Panc1 (cell line): ENCODE data around the gene SIL1. TPM values are rescaled to one million over a fixed set of nuclear protein-coding genes. Genes with fewer than 3 reads are reported as not detected.

ENCODE experiments used
- ATAC-seq: fragments of 200-7000 bp; cut with Tn5 transposase; 2 replicates; pipeline ENCODE4 v1.9.1; 2020; ENCODE audit warnings: mild to moderate bottlenecking, moderate library complexity
- BruUV-seq: library from RNA; stranded (reverse); fragments of 400-500 nt; replicated peaks from 2 replicates; lab custom pipeline; 2021; lab: Mats Ljungman, UMichigan
- CTCF ChIA-PET: fragments of 300-600 bp; sonication (Branson Sonifier 250); formaldehyde crosslinking; loops from one replicate; lab custom pipeline; 2022; ENCODE audit warnings: antibody characterized with exemption; lab: Charles Lee
- POLR2A ChIA-PET: fragments of 300-600 bp; sonication (Branson Sonifier 250); formaldehyde crosslinking; loops from one replicate; lab custom pipeline; 2022; ENCODE audit warnings: antibody characterized with exemption; lab: Charles Lee
- DNase-seq: peaks from one replicate; pipeline ENCODE4 v3.0.0-alpha.2; 2010; ENCODE audit warnings: low read depth, low spot score
- H3K27ac ChIP-seq: 2 replicates; pipeline ENCODE4 v1.5.1; 2011; ENCODE audit warnings: mild to moderate bottlenecking, low read length, inconsistent platforms
- H3K27me3 ChIP-seq: fragments of 200-500 bp; sonication (Bioruptor generic); 2 replicates; pipeline ENCODE4 v1.6.0; 2014; ENCODE audit warnings: low read length, inconsistent platforms; ENCODE audit not compliant: control insufficient read depth, insufficient read depth
- H3K36me3 ChIP-seq: fragments of 200-500 bp; sonication (Bioruptor generic); 2 replicates; pipeline ENCODE4 v1.5.1; 2014; ENCODE audit warnings: inconsistent platforms, mild to moderate bottlenecking, low read length, moderate library complexity; ENCODE audit not compliant: control insufficient read depth, insufficient read depth
- H3K4me1 ChIP-seq: 2 replicates; pipeline ENCODE4 v1.5.1; 2011; ENCODE audit warnings: inconsistent platforms, mild to moderate bottlenecking, low read length, moderate library complexity; ENCODE audit not compliant: control insufficient read depth, insufficient read depth
- H3K4me3 ChIP-seq, 2 experiments: 2 replicates each; pipeline ENCODE4 v1.5.1; 2011 to 2012; ENCODE audit warnings: low read depth in 2 of 2, low read length in 2 of 2, mild to moderate bottlenecking in 2 of 2, inconsistent platforms in 1 of 2, moderate library complexity in 1 of 2
- H3K9me3 ChIP-seq: fragments of 200-500 bp; sonication (Bioruptor generic); 2 replicates; pipeline ENCODE4 v1.5.1; 2014; ENCODE audit warnings: low read depth, mild to moderate bottlenecking, inconsistent platforms, low read length, moderate library complexity; ENCODE audit not compliant: control insufficient read depth, insufficient read depth
- POLR2AphosphoS5 ChIP-seq: IDR thresholded peaks from 2 replicates; pipeline ENCODE4 v1.6.1; 2012; ENCODE audit warnings: mild to moderate bottlenecking, low read depth, low read length, moderate library complexity
- SIN3A ChIP-seq: IDR thresholded peaks from 2 replicates; pipeline ENCODE4 v1.6.1; 2012; ENCODE audit warnings: low read depth, mild to moderate bottlenecking, low read length, moderate library complexity, borderline replicate concordance; ENCODE audit not compliant: insufficient read depth
- TCF7L2 ChIP-seq: IDR thresholded peaks from 2 replicates; pipeline ENCODE4 v1.6.1; 2011; ENCODE audit warnings: mild to moderate bottlenecking, low read depth, low read length, inconsistent platforms
- in situ Hi-C: cut with HindIII; loops from 2 replicates; pipeline ENCODE4 v1.10.0; 2016; ENCODE audit warnings: low sequenced_read_pairs, low pct_unique_long_range_greater_than_20kb
- intact Hi-C: fragments of 100-400 bp; cut with micrococcal nuclease; formaldehyde crosslinking; loops from one replicate; pipeline ENCODE4 v1.10.0; 2022; ENCODE audit not compliant: unreplicated experiment
- total RNA-seq: library from RNA; stranded (reverse); gene quantifications from one replicate; pipeline ENCODE4 v1.2.1, GENCODE V29; 2021; ENCODE audit not compliant: unreplicated experiment
- TF ChIP-seq, protein P1 (sequence below): fragments of 450-650 bp; IDR thresholded peaks from 2 replicates; pipeline ENCODE4 v1.5.1; 2017; ENCODE audit warnings: mild to moderate bottlenecking
- TF ChIP-seq, protein P2 (sequence below), 2 experiments: IDR thresholded peaks; 2 replicates each; pipeline ENCODE4 v1.6.1; 2011 to 2012; ENCODE audit warnings: low read depth in 2 of 2, control low read depth in 1 of 2, low read length in 1 of 2, mild to moderate bottlenecking in 1 of 2, moderate library complexity in 1 of 2; ENCODE audit not compliant: insufficient read depth in 1 of 2

Gene SIL1
- total RNA-seq, 1 experiment from 2014 or later = 35.4 TPM

DNA sequence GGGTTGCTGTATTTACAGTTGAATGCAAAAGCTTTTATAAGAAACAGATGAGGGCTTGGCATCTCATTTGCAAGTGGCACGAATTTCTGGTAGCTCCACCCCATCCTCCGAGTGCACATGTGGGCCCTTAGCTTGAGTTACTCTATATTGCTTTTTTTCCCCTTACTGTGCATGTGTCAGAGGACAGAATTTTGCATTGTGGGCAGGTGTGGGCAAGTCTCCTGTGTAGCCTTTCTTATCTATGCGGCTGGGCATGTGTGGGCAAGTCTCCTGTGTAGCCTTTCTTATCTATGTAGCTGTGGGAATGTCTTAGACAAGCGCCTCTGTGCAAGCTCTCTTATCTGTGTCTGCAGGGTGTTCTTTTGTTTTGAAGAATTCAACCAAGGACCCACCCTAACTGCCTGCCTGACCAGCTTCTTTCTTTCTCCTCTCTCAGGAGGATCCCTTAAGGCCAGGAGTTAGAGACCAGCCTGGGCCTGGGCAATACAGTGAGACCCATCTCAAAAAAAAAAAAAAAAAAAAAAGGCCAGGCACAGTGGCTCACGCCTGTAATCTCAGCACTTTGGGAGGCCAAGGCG is 34.1 kb upstream of the SIL1 start:
- no peak overlapping the region for H3K27ac ChIP-seq
- no TSS peak for BruUV-seq
- no peak overlapping the region for H3K4me3 ChIP-seq
- H3K27me3 ChIP-seq = no peaks in the 10 kb centered on the region
- no peak for ATAC-seq
- in situ Hi-C loops = no loop called here
- intact Hi-C loops = no loop called here
- no peaks in the 10 kb centered on the region for H3K9me3 ChIP-seq
- no peak for DNase-seq
- ChIA-PET POLR2A (interaction anchor here (0.6 kb wide), 1 partner anchor 1876 kb away, joined by 3 read pairs; no protein-coding TSS in a partner anchor), CTCF (interaction anchor here (0.6 kb wide), 1 partner anchor 1188 kb away, joined by 7 read pairs; no protein-coding TSS in a partner anchor)
- H3K4me1 ChIP-seq = no peaks in the 10 kb centered on the region
- TF ChIP-seq TCF7L2 (no peak), POLR2AphosphoS5 (no peak), SIN3A (no peak)
- TF ChIP-seq, protein P1, sequence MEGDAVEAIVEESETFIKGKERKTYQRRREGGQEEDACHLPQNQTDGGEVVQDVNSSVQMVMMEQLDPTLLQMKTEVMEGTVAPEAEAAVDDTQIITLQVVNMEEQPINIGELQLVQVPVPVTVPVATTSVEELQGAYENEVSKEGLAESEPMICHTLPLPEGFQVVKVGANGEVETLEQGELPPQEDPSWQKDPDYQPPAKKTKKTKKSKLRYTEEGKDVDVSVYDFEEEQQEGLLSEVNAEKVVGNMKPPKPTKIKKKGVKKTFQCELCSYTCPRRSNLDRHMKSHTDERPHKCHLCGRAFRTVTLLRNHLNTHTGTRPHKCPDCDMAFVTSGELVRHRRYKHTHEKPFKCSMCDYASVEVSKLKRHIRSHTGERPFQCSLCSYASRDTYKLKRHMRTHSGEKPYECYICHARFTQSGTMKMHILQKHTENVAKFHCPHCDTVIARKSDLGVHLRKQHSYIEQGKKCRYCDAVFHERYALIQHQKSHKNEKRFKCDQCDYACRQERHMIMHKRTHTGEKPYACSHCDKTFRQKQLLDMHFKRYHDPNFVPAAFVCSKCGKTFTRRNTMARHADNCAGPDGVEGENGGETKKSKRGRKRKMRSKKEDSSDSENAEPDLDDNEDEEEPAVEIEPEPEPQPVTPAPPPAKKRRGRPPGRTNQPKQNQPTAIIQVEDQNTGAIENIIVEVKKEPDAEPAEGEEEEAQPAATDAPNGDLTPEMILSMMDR = no peak
- TF ChIP-seq, protein P2, sequence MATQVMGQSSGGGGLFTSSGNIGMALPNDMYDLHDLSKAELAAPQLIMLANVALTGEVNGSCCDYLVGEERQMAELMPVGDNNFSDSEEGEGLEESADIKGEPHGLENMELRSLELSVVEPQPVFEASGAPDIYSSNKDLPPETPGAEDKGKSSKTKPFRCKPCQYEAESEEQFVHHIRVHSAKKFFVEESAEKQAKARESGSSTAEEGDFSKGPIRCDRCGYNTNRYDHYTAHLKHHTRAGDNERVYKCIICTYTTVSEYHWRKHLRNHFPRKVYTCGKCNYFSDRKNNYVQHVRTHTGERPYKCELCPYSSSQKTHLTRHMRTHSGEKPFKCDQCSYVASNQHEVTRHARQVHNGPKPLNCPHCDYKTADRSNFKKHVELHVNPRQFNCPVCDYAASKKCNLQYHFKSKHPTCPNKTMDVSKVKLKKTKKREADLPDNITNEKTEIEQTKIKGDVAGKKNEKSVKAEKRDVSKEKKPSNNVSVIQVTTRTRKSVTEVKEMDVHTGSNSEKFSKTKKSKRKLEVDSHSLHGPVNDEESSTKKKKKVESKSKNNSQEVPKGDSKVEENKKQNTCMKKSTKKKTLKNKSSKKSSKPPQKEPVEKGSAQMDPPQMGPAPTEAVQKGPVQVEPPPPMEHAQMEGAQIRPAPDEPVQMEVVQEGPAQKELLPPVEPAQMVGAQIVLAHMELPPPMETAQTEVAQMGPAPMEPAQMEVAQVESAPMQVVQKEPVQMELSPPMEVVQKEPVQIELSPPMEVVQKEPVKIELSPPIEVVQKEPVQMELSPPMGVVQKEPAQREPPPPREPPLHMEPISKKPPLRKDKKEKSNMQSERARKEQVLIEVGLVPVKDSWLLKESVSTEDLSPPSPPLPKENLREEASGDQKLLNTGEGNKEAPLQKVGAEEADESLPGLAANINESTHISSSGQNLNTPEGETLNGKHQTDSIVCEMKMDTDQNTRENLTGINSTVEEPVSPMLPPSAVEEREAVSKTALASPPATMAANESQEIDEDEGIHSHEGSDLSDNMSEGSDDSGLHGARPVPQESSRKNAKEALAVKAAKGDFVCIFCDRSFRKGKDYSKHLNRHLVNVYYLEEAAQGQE (IDR thresholded peaks at IDR 0.05; ENCODE audit: insufficient read depth in 1 of 2, low read depth in 2 of 2, low read length in 1 of 2) = no peak
- no peaks in the 10 kb centered on the region for H3K36me3 ChIP-seq

DNA sequence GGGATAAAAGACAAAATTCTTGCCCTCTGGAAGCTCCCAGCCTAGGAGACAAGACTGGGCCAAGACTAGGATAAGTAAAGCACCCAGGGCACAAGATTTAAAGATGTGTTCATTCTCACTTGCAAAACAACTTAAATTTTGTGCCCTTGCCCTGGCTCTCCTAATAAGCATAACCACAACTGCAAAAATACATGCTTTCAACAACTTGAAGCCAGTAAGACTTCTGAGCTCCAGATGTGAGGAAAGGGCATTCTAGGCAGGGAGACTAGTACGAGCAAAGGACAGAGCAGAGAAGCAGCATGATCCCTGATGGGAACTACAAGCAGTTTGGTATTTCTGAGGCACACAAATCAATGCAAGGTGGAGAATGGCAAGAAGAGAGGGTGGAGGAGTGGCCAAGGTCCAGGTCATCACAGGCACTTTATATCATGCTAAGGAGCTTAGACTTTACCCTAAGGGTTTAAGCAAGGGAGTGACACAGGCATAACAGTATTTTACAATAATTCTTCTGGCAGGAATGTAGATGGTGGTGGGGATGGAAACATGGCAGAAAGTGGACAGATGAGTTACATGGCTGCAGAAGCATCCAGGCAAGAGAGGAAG is 30.1 kb upstream of the SIL1 start:
- DNase-seq (no peak), ATAC-seq (no peak; the same call in 1 of the 2 replicates)
- no peak overlapping the region for H3K4me3 ChIP-seq
- in situ Hi-C loops = no loop called here
- CTCF ChIA-PET = interaction anchor here (0.6 kb wide), 1 partner anchor 23 kb away, joined by 3 read pairs; no protein-coding TSS in a partner anchor
- no peak overlapping the region for H3K27ac ChIP-seq
- no peaks in the 10 kb centered on the region for H3K27me3 ChIP-seq
- H3K4me1 ChIP-seq = no peaks in the 10 kb centered on the region
- POLR2A ChIA-PET = interaction anchor here (0.6 kb wide), 1 partner anchor 68 kb away, joined by 3 read pairs; no protein-coding TSS in a partner anchor
- BruUV-seq = no TSS peak
- no peaks in the 10 kb centered on the region for H3K9me3 ChIP-seq
- intact Hi-C loops = no loop called here
- no peak for TF ChIP-seq SIN3A
- TF ChIP-seq, protein P1 = no peak
- TF ChIP-seq POLR2AphosphoS5 = no peak
- no peak for TF ChIP-seq TCF7L2
- TF ChIP-seq, protein P2 (IDR thresholded peaks at IDR 0.05; ENCODE audit: insufficient read depth in 1 of 2, low read depth in 2 of 2, low read length in 1 of 2) = no peak
- H3K36me3 ChIP-seq = no peaks in the 10 kb centered on the region
